GM19324 (cell line): ENCODE measurements around the gene RPGRIP1L.

Experiments used
- ATAC-seq: cut with Tn5 transposase; IDR thresholded peaks from one replicate; pipeline ENCODE4 v1.9.1; 2021; ENCODE audit warnings: mild to moderate bottlenecking, moderate library complexity; ENCODE audit not compliant: unreplicated experiment, low FRiP score

The RPGRIP1L gene

GRCh38 chr16:53608094-53608493, 95.6 kb downstream of the RPGRIP1L start:
- ATAC-seq: no peak

DNA sequence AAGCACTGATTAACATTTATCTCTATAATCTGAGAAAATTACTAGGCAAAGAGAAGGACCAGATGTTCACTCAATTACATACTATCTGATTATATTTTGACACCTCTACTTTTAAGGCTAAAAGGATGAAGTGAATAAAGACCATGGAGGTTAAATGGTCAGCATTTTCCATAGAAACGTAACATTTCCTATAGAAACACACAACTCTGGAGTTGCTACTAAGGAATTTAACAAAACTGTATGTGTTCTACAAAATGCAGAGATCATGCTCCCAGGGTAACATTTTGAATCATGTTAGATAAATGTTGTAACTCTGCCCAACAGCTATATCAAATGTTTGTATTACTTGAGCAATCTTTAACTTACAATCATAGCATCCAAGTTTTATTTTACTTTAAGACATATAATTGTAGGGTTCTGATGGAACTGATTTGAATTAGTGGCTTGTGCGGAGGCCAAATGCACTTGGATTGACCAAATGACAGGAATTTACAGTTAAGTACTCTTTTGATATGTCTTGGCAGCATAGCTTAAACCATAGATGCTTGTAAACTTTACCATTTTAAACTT, 97.7 kb downstream of the RPGRIP1L start:
- ATAC-seq: no peak

DNA sequence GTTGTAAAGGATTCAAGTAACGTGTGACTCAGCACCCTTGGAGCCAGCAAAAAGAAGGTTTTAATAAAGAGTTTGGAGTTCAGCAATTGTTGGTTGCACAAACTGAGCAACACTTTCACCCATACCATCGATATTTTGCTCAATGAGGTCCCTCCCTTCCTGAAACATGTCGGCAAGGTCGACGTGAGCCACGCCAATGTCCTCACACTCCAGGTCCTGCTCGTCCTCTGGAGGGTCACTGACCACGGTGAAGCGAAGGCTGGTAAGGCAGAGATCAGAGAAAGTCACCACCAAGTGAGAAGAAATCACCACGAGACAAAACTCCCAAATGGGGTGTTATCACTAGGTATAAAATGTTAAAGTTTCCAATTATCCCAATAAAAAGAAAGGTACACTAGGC, 98.3 kb downstream of the RPGRIP1L start:
- no peak for ATAC-seq

- no peak for ATAC-seq
Observed at GRCh38 chr16:53601961-53602360, 101.7 kb downstream of the RPGRIP1L start.

- ATAC-seq: no peak
Observed at GRCh38 chr16:53600616-53601015, 103.0 kb downstream of the RPGRIP1L start.

DNA sequence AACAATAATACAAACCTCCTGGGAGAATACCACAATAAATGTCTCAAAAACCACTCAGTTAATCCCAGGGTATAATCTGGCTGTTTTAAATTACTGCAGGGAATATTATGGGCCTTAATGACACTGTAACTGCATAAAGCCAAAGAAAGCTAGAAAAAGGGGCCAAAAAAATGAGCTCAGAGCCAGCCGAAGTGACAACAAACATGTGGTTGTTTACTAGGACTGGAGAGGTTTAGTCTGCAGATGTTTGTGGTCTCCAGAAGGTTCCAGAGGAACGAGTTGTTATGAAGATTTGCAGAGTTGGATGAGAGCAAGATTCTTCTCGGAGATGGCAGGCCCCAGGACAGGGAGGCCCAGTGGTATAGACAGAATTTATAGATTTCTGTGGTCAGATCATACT, 103.5 kb downstream of the RPGRIP1L start:
- ATAC-seq: no peak

DNA sequence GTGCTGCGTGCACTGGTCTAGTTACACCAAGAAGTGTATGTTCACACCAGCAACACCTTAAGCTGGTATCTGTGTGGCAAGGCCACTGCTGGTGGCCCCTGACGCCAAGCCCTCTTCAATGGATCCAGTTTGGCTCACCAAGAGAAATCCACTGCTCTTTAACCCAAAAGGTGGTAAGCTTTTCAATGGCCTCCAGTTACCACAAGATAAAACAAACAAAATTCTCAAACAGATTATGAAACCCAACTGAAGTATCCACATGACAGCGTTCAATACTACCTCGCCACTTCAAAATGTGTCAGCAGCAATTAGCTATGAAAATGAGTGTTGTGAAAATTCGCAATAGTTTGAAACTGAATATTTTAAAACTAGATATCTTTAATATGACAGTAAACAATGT, 104.1 kb downstream of the RPGRIP1L start:
- no peak for ATAC-seq

- ATAC-seq: no peak
Observed at GRCh38 chr16:53598511-53599275, 105.0 kb downstream of the RPGRIP1L start.

DNA sequence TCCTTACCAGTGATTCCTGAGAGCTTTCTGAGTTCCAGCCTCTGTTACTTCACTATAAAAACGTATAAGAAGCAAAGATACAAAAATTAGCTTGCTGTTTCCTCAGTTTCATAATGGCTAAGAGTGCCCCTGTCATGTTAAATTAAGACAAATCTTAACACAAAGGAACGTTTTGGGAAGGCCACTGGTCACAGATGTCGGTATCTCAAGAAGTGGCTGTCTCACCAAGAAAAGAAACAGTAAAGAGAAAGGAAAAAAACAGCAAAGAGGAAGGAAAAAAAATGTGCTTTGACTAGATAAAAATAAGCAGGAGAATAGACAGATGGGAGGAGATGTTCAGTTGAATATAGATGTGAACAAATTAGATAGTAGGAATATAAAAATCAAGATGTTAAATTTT, 105.9 kb downstream of the RPGRIP1L start:
- no peak for ATAC-seq

- ATAC-seq: no peak
Observed at GRCh38 chr16:53588081-53588648, 115.5 kb downstream of the RPGRIP1L start.

- ATAC-seq: no peak
Observed at GRCh38 chr16:53583401-53583800, 120.3 kb downstream of the RPGRIP1L start.

GRCh38 chr16:53581784-53582183, 121.9 kb downstream of the RPGRIP1L start:
- ATAC-seq: no peak

DNA sequence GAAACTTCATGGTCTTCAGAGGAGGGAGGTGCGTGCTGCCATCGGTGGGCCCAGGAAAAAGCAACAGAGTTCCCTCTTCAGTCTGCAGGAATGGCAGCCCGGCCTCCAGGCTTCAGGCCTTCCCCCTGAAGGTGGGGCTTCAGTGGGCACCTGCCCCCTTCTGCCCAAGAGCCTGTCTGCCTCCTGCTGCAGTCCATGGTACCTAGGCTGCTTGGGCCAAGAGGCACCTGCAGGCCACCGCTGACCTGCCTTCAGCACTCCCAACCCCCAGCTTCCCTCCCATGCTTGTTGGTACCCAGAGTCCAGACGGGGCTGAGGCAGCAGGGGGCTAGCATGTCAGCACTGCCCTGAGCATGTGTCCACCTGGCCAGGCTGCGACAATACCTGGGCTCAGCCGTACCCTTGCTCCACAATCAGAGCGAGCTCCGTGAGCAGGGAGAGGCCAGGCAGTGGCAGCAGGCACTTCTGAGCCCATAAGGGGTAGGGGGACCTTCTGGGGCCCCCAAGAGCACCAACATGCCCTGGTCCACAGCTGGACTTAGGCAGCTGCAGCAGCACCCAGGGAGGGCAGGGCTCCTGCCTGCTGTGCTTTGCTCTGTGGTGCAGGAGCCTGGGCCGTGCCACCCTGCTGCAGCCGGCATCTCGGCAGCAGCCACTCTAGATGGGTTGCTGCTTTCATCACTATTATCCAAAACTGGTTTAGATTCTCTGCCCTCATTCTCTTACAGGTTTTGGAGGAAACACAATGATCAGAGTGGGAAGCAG, 123.4 kb downstream of the RPGRIP1L start:
- ATAC-seq: no peak

- no peak for ATAC-seq
Observed at GRCh38 chr16:53576904-53577303, 126.8 kb downstream of the RPGRIP1L start.

DNA sequence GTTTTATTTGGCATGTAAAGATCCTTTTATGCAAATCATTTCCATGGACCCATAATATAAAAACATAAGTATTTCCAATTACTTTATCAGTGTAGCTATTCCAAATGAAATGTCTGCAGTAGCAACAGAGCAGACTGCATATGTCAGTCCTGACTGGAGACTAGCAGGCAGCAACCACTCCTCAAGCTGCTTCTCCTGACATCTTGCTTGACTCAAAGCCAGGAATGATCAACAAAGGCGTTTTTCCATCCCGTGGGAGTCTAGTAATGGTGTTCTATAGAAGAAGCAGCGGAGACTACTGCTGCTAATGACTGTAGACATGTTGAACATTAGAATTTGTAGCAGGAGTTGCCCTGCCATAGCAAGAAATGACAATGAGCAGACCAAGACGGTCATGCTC, 127.4 kb downstream of the RPGRIP1L start:
- ATAC-seq: no peak

- no peak for ATAC-seq
Observed at GRCh38 chr16:53571763-53572162, 131.9 kb downstream of the RPGRIP1L start.

DNA sequence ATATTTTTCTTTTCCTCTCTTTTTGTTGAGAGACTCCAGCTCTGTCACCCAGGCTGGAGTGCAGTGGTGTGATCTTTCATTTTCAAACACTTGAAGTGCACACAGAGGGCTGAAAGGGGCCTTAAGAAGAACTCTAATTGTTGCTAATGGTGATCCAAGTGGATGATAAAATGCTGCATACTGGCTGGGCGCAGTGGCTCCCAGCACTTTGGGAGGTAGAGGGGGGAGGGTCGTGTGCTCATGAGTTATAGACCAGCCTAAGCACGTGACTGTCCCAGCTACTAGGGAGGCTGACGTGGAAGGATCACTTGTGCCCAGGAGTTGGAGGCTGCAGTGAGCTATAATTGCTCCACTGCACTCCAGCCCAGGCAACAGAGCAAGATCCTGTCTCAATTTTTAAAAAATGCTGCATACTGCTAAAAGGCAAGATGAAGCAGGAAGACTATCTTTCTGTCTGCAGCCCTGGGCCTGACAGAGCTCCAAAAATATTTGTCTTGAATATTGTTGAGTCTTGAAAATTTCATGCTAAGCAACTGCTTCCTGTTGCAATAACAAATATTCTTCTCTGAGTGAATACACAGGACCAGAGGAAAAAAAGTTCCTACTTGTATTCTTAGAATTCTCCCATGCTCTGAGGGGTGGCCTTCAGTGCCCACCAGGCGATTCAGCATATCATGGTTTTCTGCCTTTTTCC, 137.0 kb downstream of the RPGRIP1L start:
- no peak for ATAC-seq

- no peak for ATAC-seq
Observed at GRCh38 chr16:53565296-53565863, 138.3 kb downstream of the RPGRIP1L start.

DNA sequence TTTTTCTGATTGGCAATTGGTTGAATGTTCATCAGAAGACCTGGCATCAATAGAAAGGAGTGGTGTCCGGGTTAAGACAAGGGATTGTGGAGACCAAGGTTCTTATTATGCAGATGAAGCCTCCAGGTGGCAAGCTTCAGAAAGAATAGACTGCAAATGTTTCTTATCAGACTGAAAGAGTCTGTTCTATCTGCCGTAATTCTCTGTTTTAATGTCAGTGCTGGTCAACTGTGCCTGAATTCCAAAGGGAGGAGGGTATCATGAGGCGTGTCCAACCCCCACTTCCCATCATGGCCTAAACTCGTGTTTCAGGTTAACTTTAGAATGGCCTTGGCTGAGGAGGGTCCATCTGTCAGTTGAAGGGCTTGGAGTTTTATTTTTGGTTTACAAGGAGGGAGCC, 140.2 kb downstream of the RPGRIP1L start:
- ATAC-seq: no peak

- no peak for ATAC-seq
Observed at GRCh38 chr16:53561101-53561888, 142.4 kb downstream of the RPGRIP1L start.
